ENCODE results near the gene LSP1.
"Not testable (repeated sequence)": the region's sequence is repeated elsewhere in the genome, so short reads cannot be mapped to it uniquely, and the experiment has no call there.

GRCh38 chr11:1813356-1813755 lies 39.5 kb upstream of the LSP1 start:
- not testable (repeated sequence) for TF ChIP-seq CTCF, POLR2A (IDR thresholded peaks at IDR 0.05)

All from adrenal gland (tissue), 5 donors.